ENCODE measurements around the gene LIX1L.
A peak's percentile ranks its signal among the peaks of the same experiment; 100 is the strongest.

DNA sequence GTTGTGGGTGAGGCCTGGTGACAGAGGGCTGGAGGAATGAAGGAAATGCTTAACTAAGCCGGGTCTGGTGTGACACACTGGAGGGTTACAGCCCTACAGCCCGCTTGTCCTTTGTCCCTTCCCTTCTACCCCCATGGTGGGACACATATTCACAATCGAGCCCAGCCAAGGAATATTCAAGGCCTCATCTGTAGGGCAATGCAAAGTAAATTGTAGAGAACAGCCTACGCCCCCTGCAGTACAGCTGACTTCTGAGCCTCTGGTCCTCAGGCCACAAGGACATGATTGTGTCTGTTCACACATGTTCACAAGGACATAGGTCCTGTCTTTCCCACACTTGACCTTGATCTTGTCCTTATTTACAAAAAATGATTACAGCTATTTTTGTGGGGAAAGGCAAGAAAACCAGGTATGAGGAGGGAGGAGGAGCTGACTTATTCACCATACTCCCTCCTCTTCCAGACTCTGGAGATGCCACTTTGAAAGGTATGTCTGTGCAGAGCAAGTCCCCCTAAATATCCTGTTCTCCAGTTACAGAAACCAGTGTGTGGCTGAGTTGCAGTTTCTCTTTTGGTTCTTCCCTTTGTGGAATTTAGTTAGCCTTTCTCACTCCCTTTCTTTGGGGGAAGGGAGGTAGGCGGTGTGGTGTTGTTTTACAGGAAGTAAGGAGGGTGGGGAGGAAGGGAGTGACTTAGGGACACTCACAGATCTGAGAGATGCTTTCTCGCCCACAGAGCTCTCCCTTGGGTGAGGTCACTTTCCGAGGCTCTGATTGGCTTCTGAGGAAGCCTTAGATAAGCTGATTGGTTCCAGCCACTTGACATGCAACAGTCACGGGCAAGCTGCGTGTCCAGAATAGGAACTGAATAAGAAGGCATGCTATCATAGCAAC is 21.3 kb upstream of the LIX1L start:
- no peak for TF ChIP-seq EZH2 (optimal IDR thresholded peaks at IDR 0.05; ENCODE audit: low read depth, low read length)
- TF ChIP-seq, protein P1, sequence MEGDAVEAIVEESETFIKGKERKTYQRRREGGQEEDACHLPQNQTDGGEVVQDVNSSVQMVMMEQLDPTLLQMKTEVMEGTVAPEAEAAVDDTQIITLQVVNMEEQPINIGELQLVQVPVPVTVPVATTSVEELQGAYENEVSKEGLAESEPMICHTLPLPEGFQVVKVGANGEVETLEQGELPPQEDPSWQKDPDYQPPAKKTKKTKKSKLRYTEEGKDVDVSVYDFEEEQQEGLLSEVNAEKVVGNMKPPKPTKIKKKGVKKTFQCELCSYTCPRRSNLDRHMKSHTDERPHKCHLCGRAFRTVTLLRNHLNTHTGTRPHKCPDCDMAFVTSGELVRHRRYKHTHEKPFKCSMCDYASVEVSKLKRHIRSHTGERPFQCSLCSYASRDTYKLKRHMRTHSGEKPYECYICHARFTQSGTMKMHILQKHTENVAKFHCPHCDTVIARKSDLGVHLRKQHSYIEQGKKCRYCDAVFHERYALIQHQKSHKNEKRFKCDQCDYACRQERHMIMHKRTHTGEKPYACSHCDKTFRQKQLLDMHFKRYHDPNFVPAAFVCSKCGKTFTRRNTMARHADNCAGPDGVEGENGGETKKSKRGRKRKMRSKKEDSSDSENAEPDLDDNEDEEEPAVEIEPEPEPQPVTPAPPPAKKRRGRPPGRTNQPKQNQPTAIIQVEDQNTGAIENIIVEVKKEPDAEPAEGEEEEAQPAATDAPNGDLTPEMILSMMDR (IDR thresholded peaks at IDR 0.05; ENCODE audit: low read length) = peak; percentile 45
- no peak for TF ChIP-seq EZH2phosphoT487 (IDR thresholded peaks at IDR 0.05; ENCODE audit: low read length)

All from MM.1S (cell line).